Naive B cell (primary cell): ENCODE results near the gene DNMBP. TPM values are rescaled to one million over a fixed set of nuclear protein-coding genes. Genes with fewer than 3 reads are reported as not detected.
A peak's percentile ranks its signal among the peaks of the same experiment; 100 is the strongest.

ENCODE experiments used
- ATAC-seq, 2 donors: fragments of 150-1000 bp; cut with Tn5 transposase; 2 replicates each; pipeline ENCODE4 v1.10.0; 2021; ENCODE audit warnings: low read depth in 2 of 2, mild to moderate bottlenecking in 2 of 2, moderate library complexity in 2 of 2
- DNase-seq: peaks from one replicate; pipeline ENCODE4 v3.0.0; 2022
- H3K27ac Mint-ChIP-seq, 6 donors: one replicate each; pipeline ENCODE4 v1.8.0; 2020 to 2022; ENCODE audit warnings: mild to moderate bottlenecking in 6 of 6, mixed read lengths in 6 of 6, moderate library complexity in 5 of 6, inconsistent platforms in 2 of 6
- H3K27me3 Mint-ChIP-seq, 3 donors: one replicate each; pipeline ENCODE4 v1.8.0; 2021 to 2022; ENCODE audit warnings: mixed read lengths in 3 of 3, mild to moderate bottlenecking in 1 of 3
- H3K36me3 Mint-ChIP-seq, 2 donors: one replicate each; pipeline ENCODE4 v1.8.0; 2020 to 2022; ENCODE audit warnings: mixed read lengths in 2 of 2, inconsistent platforms in 1 of 2, mild to moderate bottlenecking in 1 of 2
- H3K4me1 Mint-ChIP-seq, 3 donors: one replicate each; pipeline ENCODE4 v1.8.0; 2020 to 2022; ENCODE audit warnings: mixed read lengths in 3 of 3, inconsistent platforms in 1 of 3, mild to moderate bottlenecking in 1 of 3, moderate library complexity in 1 of 3
- H3K4me3 Mint-ChIP-seq, 8 donors: one replicate each; pipeline ENCODE4 v1.8.0; 2020 to 2022; ENCODE audit warnings: mild to moderate bottlenecking in 8 of 8, mixed read lengths in 8 of 8, moderate library complexity in 8 of 8, inconsistent platforms in 2 of 8
- H3K9me3 Mint-ChIP-seq, 7 donors: one replicate each; pipeline ENCODE4 v1.8.0; 2020 to 2022; ENCODE audit warnings: mixed read lengths in 7 of 7, mild to moderate bottlenecking in 5 of 7, inconsistent platforms in 2 of 7, moderate library complexity in 1 of 7
- polyA plus RNA-seq, 6 donors: library from polyadenylated mRNA; unstranded; fragments of 300-500 nt; fragmentation: Illumina TruSeq; gene quantifications; one replicate each; pipeline ENCODE4 v1.2.3, GENCODE V29; 2021; ENCODE audit warnings: low read depth in 6 of 6

Gene DNMBP
- polyA plus RNA-seq, 6 donors from 2014 or later, result 1.2 to 11.9 (median 6.1) TPM

DNA sequence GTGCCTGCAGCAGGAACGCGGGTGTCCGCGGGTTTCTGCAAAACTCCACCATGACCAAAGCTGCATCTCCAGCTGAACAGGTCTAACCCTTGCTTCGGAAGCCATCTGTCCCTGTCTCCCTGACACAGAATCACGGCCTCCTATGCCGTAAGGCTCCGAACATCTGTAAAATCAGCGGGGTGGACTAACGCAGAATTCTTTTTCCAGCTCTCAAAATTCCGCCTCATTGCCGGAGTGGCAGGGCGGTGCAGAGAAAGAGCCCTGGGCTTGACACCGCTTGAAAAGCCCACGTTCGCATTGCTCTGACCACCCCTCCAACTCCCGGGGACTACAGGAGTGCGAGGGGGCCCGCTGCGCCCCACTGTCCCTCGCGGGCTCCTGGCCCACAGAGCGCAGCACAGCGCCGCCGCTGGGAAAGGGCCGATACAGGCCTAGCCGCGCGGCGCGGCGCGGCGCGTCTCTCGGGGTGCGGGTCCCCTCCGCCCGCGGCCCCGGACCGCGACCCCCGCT, 409 bp downstream of the DNMBP start:
- DNase-seq, result no peak
- peak overlapping the region; percentile 89 to 97 (median 91) for H3K4me3 Mint-ChIP-seq

GRCh38 chr10:100008708-100009282, 952 bp downstream of the DNMBP start:
- H3K4me1 Mint-ChIP-seq, result peaks cover 46 to 67% (median 66%) of the 10 kb centered on the region in 3 donors
- no peaks in the 10 kb centered on the region for H3K9me3 Mint-ChIP-seq
- ATAC-seq (no peak), DNase-seq (no peak)
- no peaks in the 10 kb centered on the region for H3K27me3 Mint-ChIP-seq
- H3K4me3 Mint-ChIP-seq, result peak overlapping the region; percentile 89 to 97 (median 91)
- H3K36me3 Mint-ChIP-seq, result no peaks in the 10 kb centered on the region
- peak overlapping the region; percentile 38 to 93 (median 92) for H3K27ac Mint-ChIP-seq

More for the DNA sequence above, 409 bp downstream of the DNMBP start:
- ATAC-seq, result peak; percentile 65 to 67
- peaks cover 52 to 71% (median 69%) of the 10 kb centered on the region in 3 donors for H3K4me1 Mint-ChIP-seq
- H3K27ac Mint-ChIP-seq, result peak overlapping the region; percentile 38 to 93 (median 92)
- H3K27me3 Mint-ChIP-seq, result no peaks in the 10 kb centered on the region
- H3K36me3 Mint-ChIP-seq, result no peaks in the 10 kb centered on the region
- H3K9me3 Mint-ChIP-seq, result no peaks in the 10 kb centered on the region

- DNase-seq (no peak), ATAC-seq (no peak)
- no peaks in the 10 kb centered on the region for H3K27me3 Mint-ChIP-seq
- H3K27ac Mint-ChIP-seq, result peak overlapping the region in 2 of 6 donors; percentile 19 to 35
- peaks cover 0 to under 1% (median 0%) of the 10 kb centered on the region in 7 donors for H3K9me3 Mint-ChIP-seq
- H3K36me3 Mint-ChIP-seq, result no peaks in the 10 kb centered on the region
- peak overlapping the region; percentile 87 to 97 (median 90) for H3K4me3 Mint-ChIP-seq
- H3K4me1 Mint-ChIP-seq, result peaks cover 40 to 61% (median 60%) of the 10 kb centered on the region in 3 donors
Observed at GRCh38 chr10:100008142-100008522, 1.6 kb downstream of the DNMBP start.

DNA sequence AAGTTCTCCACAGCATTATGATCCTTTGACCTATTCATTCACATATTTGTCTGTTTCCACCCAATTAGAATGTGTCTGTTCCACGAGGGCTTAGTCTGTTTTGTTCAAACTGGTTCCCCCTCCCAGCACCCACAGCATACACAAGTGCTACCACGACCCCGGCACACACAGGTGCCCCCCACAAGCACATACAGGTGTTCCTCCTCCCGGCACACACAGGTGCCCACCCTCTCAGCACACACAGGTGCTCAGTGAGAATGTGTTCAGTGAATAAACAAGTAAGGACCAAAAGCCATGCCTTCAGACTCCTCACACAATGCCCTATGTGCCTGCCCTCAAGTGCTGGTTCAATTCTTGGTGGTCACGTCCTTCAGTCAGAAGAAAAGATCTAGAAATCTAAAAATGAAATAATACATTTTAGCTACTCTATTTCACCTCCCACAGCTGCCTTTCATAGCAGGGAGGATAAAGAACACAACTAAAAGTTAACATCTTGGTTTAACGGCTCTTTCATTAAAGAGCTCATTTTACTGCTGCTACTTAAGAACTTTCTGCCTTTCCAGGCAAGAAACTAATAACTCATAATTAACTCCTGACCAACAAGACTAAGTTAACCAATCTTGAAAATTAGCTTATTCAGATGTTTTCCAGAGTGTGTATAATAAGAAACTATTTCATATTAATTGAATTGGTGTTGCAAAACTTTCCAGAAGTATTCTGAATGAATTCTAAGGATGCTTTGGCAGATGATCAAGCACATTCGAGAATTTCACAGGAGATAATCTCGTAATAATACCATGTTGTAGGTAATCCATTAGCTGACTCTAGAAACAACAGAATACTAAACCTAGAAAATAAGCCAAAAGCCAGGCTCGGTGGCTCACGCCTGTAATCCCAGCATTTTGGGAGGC, 2.3 kb downstream of the DNMBP start:
- DNase-seq, result no peak
- H3K4me1 Mint-ChIP-seq, result peaks cover 41 to 58% (median 55%) of the 10 kb centered on the region in 3 donors
- H3K27ac Mint-ChIP-seq, result peak overlapping the region in 5 of 6 donors; percentile 35 to 90 (median 67)
- ATAC-seq, result no peak
- H3K4me3 Mint-ChIP-seq, result peak overlapping the region; percentile 87 to 97 (median 90)
- H3K9me3 Mint-ChIP-seq, result peaks cover 0 to 1% (median 0%) of the 10 kb centered on the region in 7 donors
- peaks cover 0 to 2% of the 10 kb centered on the region in 2 donors for H3K36me3 Mint-ChIP-seq
- no peaks in the 10 kb centered on the region for H3K27me3 Mint-ChIP-seq

DNA sequence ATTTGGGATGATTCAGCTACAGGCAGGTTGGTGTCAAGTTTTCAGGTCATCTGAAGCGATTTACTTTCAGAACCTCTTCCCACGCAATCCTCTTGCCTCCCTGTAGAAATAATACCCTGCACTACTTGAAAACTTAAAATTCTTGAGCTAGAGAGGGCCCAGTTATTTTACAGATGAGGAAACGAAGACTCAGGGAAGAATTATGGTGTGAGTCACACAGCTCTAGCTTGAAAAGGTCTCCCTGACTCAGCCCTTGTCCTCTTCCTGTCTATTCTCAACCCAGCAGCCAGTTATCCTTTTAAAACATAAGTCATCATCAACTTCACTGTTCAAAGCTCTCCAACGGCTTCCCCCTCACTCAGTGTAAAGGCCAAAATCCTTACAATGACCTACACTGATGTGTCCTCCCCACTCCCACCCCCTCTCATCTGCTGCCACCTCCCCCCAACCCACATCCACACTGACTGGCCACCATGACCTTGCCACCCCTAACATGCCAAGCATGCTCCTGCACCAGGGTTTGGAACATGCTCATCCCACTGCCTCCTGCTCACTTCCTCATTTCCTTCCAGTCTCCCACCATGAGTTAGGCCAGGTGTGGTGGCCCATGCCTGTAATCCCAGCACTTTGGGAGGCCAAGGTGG, 3.4 kb downstream of the DNMBP start:
- H3K36me3 Mint-ChIP-seq, result peaks cover 0 to 10% of the 10 kb centered on the region in 2 donors
- no peak for DNase-seq
- peaks cover 37 to 66% (median 61%) of the 10 kb centered on the region in 3 donors for H3K4me1 Mint-ChIP-seq
- H3K27me3 Mint-ChIP-seq, result no peaks in the 10 kb centered on the region
- H3K27ac Mint-ChIP-seq, result peak overlapping the region in 3 of 6 donors; percentile 67 to 88 (median 76)
- peak overlapping the region in 4 of 8 donors; percentile 13 to 97 (median 48) for H3K4me3 Mint-ChIP-seq
- ATAC-seq, result no peak
- H3K9me3 Mint-ChIP-seq, result peaks cover 0 to 1% (median 0%) of the 10 kb centered on the region in 7 donors

DNA sequence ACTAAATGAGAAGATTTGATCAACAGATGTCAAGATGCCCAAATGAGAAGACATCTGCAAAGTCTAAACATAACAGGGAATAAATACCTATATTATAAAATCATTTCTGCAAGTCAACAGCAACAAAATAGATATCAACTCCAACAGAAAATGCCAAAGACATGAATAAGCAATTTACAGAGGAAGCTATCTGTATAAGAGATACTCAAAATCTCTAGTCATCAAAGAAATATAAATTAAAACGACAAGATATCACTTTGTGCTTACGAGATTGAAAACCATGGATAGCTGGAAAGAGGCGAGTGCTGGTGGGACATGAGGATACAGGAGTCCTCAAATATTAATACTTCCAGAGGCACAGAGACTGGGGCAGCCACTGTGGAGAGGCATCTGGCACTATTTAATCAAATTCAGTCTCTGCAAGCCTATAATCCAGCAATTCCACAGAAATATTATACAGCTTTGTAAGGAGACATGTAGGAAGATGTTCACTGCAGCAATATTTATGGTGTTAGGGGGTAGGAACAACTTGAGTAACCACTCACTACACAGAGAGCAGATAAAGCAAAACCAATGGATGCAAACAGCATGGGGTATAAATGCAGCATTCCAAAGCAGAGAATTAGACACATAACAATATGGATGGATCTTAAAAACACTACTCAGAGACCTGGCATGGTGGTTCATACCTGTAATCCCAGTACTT, 4.8 kb downstream of the DNMBP start:
- peaks cover 29 to 58% (median 55%) of the 10 kb centered on the region in 3 donors for H3K4me1 Mint-ChIP-seq
- peak overlapping the region in 3 of 8 donors; percentile 26 to 59 (median 51) for H3K4me3 Mint-ChIP-seq

GRCh38 chr10:100000109-100000644, 9.6 kb downstream of the DNMBP start:
- peaks cover 11 to 16% of the 10 kb centered on the region in 2 donors for H3K36me3 Mint-ChIP-seq
- H3K4me1 Mint-ChIP-seq, result peaks cover 28 to 52% (median 38%) of the 10 kb centered on the region in 3 donors
- no peaks in the 10 kb centered on the region for H3K27me3 Mint-ChIP-seq
- ATAC-seq (no peak), DNase-seq (no peak)
- no peak overlapping the region for H3K4me3 Mint-ChIP-seq
- H3K9me3 Mint-ChIP-seq, result peaks cover 0 to 1% (median 0%) of the 10 kb centered on the region in 7 donors
- peak overlapping the region in 4 of 6 donors; percentile 11 to 66 (median 30) for H3K27ac Mint-ChIP-seq

More for the DNA sequence above, 4.8 kb downstream of the DNMBP start:
- ATAC-seq (no peak), DNase-seq (no peak)
- H3K27ac Mint-ChIP-seq, result peak overlapping the region in 1 of 6 donors; percentile 47
- no peaks in the 10 kb centered on the region for H3K27me3 Mint-ChIP-seq
- peaks cover 0 to 1% (median 0%) of the 10 kb centered on the region in 7 donors for H3K9me3 Mint-ChIP-seq
- peaks cover under 1 to 10% of the 10 kb centered on the region in 2 donors for H3K36me3 Mint-ChIP-seq

GRCh38 chr10:99999319-100000108, 10.2 kb downstream of the DNMBP start:
- ATAC-seq, result no peak
- Mint-ChIP-seq H3K4me3 (peak overlapping the region in 2 of 8 donors; percentile 5 to 48), H3K27ac (peak overlapping the region in 4 of 6 donors; percentile 16 to 90 (median 55)), H3K27me3 (no peaks in the 10 kb centered on the region), H3K4me1 (peaks cover 31 to 53% (median 39%) of the 10 kb centered on the region in 3 donors), H3K9me3 (peaks cover 0 to 1% (median 0%) of the 10 kb centered on the region in 7 donors), H3K36me3 (peaks cover 12 to 17% of the 10 kb centered on the region in 2 donors)
- no peak for DNase-seq

GRCh38 chr10:99998889-99999288, 10.9 kb downstream of the DNMBP start:
- ATAC-seq, result no peak
- peak overlapping the region in 2 of 6 donors; percentile 6 to 67 for H3K27ac Mint-ChIP-seq
- H3K4me1 Mint-ChIP-seq, result peaks cover 37 to 55% (median 45%) of the 10 kb centered on the region in 3 donors

GRCh38 chr10:99996671-99997648, 12.8 kb downstream of the DNMBP start:
- peak overlapping the region; percentile 15 to 90 (median 68) for H3K27ac Mint-ChIP-seq
- DNase-seq (no peak), ATAC-seq (no peak)
- peaks cover 39 to 58% (median 46%) of the 10 kb centered on the region in 3 donors for H3K4me1 Mint-ChIP-seq
- no peak overlapping the region for H3K4me3 Mint-ChIP-seq
- H3K36me3 Mint-ChIP-seq, result peaks cover 9 to 12% of the 10 kb centered on the region in 2 donors
- no peaks in the 10 kb centered on the region for H3K27me3 Mint-ChIP-seq
- no peaks in the 10 kb centered on the region for H3K9me3 Mint-ChIP-seq

More at GRCh38 chr10:99998889-99999288, 10.9 kb downstream of the DNMBP start:
- Mint-ChIP-seq H3K27me3 (no peaks in the 10 kb centered on the region), H3K9me3 (peaks cover 0 to 1% (median 0%) of the 10 kb centered on the region in 7 donors), H3K36me3 (peaks cover 12 to 17% of the 10 kb centered on the region in 2 donors), H3K4me3 (peak overlapping the region in 2 of 8 donors; percentile 5 to 48)
- no peak for DNase-seq
